ENCODE results near the gene MRPL32. TPM values are rescaled to one million over a fixed set of nuclear protein-coding genes. Genes with fewer than 3 reads are reported as not detected.

The MRPL32 gene
- total and polyA plus RNA-seq, 2 of the 13 experiments (the other 11 are each of a cell fraction or from before 2014, with no cell fraction given): 39.0 to 81.2 TPM

GRCh38 chr7:42982604-42983115, 50.5 kb downstream of the MRPL32 start (continued):
- TF ChIP-seq KLF16 (CRISPR knock-in tag; IDR thresholded peaks at IDR 0.05): no peak
- TF ChIP-seq E2F1 (CRISPR knock-in tag; IDR thresholded peaks at IDR 0.05): no peak
- no peak for TF ChIP-seq ZNF557 (CRISPR knock-in tag; IDR thresholded peaks at IDR 0.05)
- TF ChIP-seq SRF (IDR thresholded peaks at IDR 0.05; ENCODE audit: low read depth, low read length): no peak
- no peak for TF ChIP-seq GMEB1 (CRISPR knock-in tag; IDR thresholded peaks at IDR 0.05; ENCODE audit: borderline replicate concordance)
- peak; percentile 28; the same call in 1 of the 2 replicates for TF ChIP-seq JUND (CRISPR knock-in tag; IDR thresholded peaks at IDR 0.05)
- TF ChIP-seq GZF1 (CRISPR knock-in tag; IDR thresholded peaks at IDR 0.05): no peak
- no peak for TF ChIP-seq ZBTB7A (CRISPR knock-in tag; IDR thresholded peaks at IDR 0.05)
- TF ChIP-seq ZNF83 (CRISPR knock-in tag; IDR thresholded peaks at IDR 0.05; ENCODE audit: borderline replicate concordance): no peak
- no peak for TF ChIP-seq ZNF275 (CRISPR knock-in tag; IDR thresholded peaks at IDR 0.05; ENCODE audit: borderline replicate concordance)
- no peak for TF ChIP-seq ZMYM3 (CRISPR knock-in tag; IDR thresholded peaks at IDR 0.05)
- no peak for TF ChIP-seq KMT2B (CRISPR knock-in tag; IDR thresholded peaks at IDR 0.05)
- peak; percentile 25; the same call in 1 of the 2 replicates for TF ChIP-seq HNF1A (IDR thresholded peaks at IDR 0.05; ENCODE audit: low read depth)
- TF ChIP-seq HNF1A (CRISPR knock-in tag; IDR thresholded peaks at IDR 0.05; ENCODE audit: borderline replicate concordance): no peak
- no peak for TF ChIP-seq ATAD3A (CRISPR knock-in tag; IDR thresholded peaks at IDR 0.05)
- no peak for TF ChIP-seq GPN1 (CRISPR knock-in tag; IDR thresholded peaks at IDR 0.05; ENCODE audit: borderline replicate concordance)
- TF ChIP-seq ZGPAT (CRISPR knock-in tag; IDR thresholded peaks at IDR 0.05): no peak; the same call in 1 of the 2 replicates
- TF ChIP-seq ZNF274 (CRISPR knock-in tag; IDR thresholded peaks at IDR 0.05): no peak
- TF ChIP-seq POGK (CRISPR knock-in tag; conservative IDR thresholded peaks at IDR 0.05): no peak
